ENCODE measurements around the gene CAB39. TPM values are rescaled to one million over a fixed set of nuclear protein-coding genes. Genes with fewer than 3 reads are reported as not detected.

CAB39 gene
- total and polyA plus RNA-seq, 2 of the 8 experiments (the other 6 are each of a cell fraction or from before 2014, with no cell fraction given) = 16.4 to 50.5 TPM

GRCh38 chr2:230665263-230665691 lies 47.4 kb upstream of the CAB39 start:
- FAIRE-seq = no peak
- no peaks in the 10 kb centered on the region for H3K9me3 ChIP-seq (ENCODE audit: insufficient read depth in 2 of 2, low read depth in 1 of 2, low read length in 1 of 2)
- no peak overlapping the region for H2AK5ac ChIP-seq (ENCODE audit: low read depth, low read length)
- no peak for DNase-seq (ENCODE audit: low read depth in 1 of 2, low spot score in 2 of 2)
- WGBS, 2 experiments (ENCODE audit: extremely low coverage in 1 of 2, insufficient coverage in 1 of 2, insufficient read length in 1 of 2, insufficient replicate concordance in 2 of 2, low coverage in 1 of 2, low lambda C conversion rate in 2 of 2, missing lambda C conversion rate in 1 of 2) = 85% methylated on average over 8 of the region's 8 CpGs; no CpG with 5 or more reads in 1 of the 2 experiments
- H2BK120ac ChIP-seq (replicated peaks; ENCODE audit: low read depth, low read length) = no peak overlapping the region
- H2BK5ac ChIP-seq (ENCODE audit: low read depth, low read length) = no peak overlapping the region
- 0 out of 2 replicates have a peak, but pooled peaks have one; percentile 33 for TF ChIP-seq MAX (IDR thresholded peaks at IDR 0.05)
- no peak for TF ChIP-seq CBX5 (IDR thresholded peaks at IDR 0.05; ENCODE audit: low read depth, low read length)
- no peak overlapping the region for H3K56ac ChIP-seq (replicated peaks; ENCODE audit: insufficient read length, low read depth, low read length)
- H3K27me3 ChIP-seq (replicated peaks in 1 of 4; ENCODE audit: control insufficient read depth in 3 of 4, extremely low read depth in 1 of 4, insufficient read depth in 3 of 4, low read length in 3 of 4) = peaks cover 0 to 3% (median 1%) of the 10 kb centered on the region in 4 experiments; a peak in 3 of 7 replicates
- H3K18ac ChIP-seq (ENCODE audit: extremely low read depth, low read length) = peak overlapping the region; percentile 55; the same call in 1 of the 2 replicates
- no peaks in the 10 kb centered on the region for H4K20me1 ChIP-seq (replicated peaks in 1 of 2; ENCODE audit: control insufficient read depth in 1 of 2, insufficient read depth in 2 of 2, low read length in 2 of 2)
- H3K4me3 ChIP-seq (ENCODE audit: extremely low read depth in 1 of 4, insufficient read depth in 2 of 4, low read depth in 3 of 4, low read length in 4 of 4) = no peak overlapping the region
- H2AFZ ChIP-seq (ENCODE audit: low read length) = 0 out of 2 replicates have a peak overlapping the region, but pooled peaks have one; percentile 13
- no peaks in the 10 kb centered on the region for H3K36me3 ChIP-seq (ENCODE audit: control insufficient read depth in 2 of 4, insufficient read depth in 4 of 4, low read length in 3 of 4)
- no peak overlapping the region for H4K5ac ChIP-seq (ENCODE audit: insufficient read length, low read depth, low read length)
- peaks cover 7 to 18% (median 14%) of the 10 kb centered on the region in 4 experiments; a peak in 6 of 7 replicates for H3K4me1 ChIP-seq (replicated peaks in 1 of 4; ENCODE audit: control insufficient read depth in 3 of 4, insufficient read depth in 4 of 4, low read length in 3 of 4)
- H3K23me2 ChIP-seq (ENCODE audit: low read depth, low read length) = no peaks in the 10 kb centered on the region
- H3K14ac ChIP-seq (ENCODE audit: insufficient read length) = no peak overlapping the region
- H4K91ac ChIP-seq (replicated peaks; ENCODE audit: insufficient read length, low read length) = no peak overlapping the region
- H3K79me2 ChIP-seq (ENCODE audit: control insufficient read depth in 1 of 2, insufficient read depth in 2 of 2, low read length in 2 of 2) = no peaks in the 10 kb centered on the region
- no peak overlapping the region for H3K4ac ChIP-seq (replicated peaks; ENCODE audit: insufficient read length, low read depth, low read length)
- H3K79me1 ChIP-seq (ENCODE audit: low read depth, low read length) = no peaks in the 10 kb centered on the region
- 0 out of 2 replicates have a peak overlapping the region, but pooled peaks have one; percentile 11 for H2BK20ac ChIP-seq (ENCODE audit: low read length)
- H3K27ac ChIP-seq (ENCODE audit: low read depth, low read length) = no peak overlapping the region
- ChIA-PET CTCF (ENCODE audit: partially characterized antibody) (interaction anchor here (0.6 to 1.2 kb wide), 4 partner anchors 12 to 130 kb away, joined by 4 to 5 read pairs (median 4); no protein-coding TSS in a partner anchor), POLR2A (ENCODE audit: partially characterized antibody) (no interaction called here)
- no peak overlapping the region for H3K9ac ChIP-seq (replicated peaks in 1 of 4; ENCODE audit: extremely low read depth in 1 of 4, low read depth in 3 of 4, low read length in 3 of 4)
- H4K8ac ChIP-seq (ENCODE audit: extremely low read depth, insufficient read depth, low read length) = no peak overlapping the region; the same call in 1 of the 2 replicates
- no peak overlapping the region for H2BK12ac ChIP-seq (ENCODE audit: low read depth, low read length)
- H3K23ac ChIP-seq (ENCODE audit: insufficient read length) = no peak overlapping the region
- no peak overlapping the region for H3K4me2 ChIP-seq (ENCODE audit: insufficient read depth in 1 of 2, low read depth in 2 of 2, low read length in 2 of 2)
- H2BK15ac ChIP-seq (ENCODE audit: low read length) = no peak overlapping the region

Measured in H1 (cell line).